Activated T-cell treated with anti-CD3 and anti-CD28 coated beads for 48 hours (primary cell): ENCODE data around the gene HYAL3.
"Not testable (repeated sequence)": the region's sequence is repeated elsewhere in the genome, so short reads cannot be mapped to it uniquely, and the experiment has no call there.

Experiments used
- DNase-seq: peaks from one replicate; pipeline ENCODE4 v3.0.0-alpha.2; 2020; ENCODE audit warnings: low read depth

Gene HYAL3

DNA sequence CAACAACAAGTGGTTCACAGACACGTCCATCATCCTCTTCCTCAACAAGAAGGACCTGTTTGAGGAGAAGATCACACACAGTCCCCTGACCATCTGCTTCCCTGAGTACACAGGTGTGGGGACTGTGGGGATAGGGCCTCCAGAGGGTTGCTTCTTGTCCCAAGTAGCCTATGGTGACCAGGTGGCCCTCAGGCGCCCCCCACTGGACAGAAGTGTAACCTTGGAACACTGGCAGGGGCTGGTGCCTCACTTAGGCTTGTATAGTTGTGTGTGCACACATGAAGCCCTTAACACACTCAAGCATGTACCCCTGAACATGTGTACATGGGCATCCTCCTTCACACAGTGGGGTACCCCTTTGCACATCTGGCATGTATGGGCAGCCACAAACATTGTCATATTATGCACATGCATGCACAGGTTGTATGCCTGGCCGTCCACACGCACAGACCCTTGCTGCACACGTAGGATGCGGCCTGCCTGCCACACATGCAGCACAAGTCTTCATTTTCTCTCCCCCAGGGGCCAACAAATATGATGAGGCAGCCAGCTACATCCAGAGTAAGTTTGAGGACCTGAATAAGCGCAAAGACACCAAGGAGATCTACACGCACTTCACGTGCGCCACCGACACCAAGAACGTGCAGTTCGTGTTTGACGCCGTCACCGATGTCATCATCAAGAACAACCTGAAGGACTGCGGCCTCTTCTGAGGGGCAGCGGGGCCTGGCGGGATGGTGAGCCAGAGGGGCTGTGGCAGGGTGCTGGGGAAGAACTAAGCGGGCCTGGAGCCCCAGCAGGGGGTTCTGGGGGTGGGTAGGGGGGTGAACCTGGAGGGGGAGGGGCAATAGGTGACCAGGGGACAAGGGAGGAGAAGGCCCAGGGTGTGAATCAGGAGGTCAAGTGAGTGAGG lies 42.0 kb downstream of the HYAL3 start:
- DNase-seq: peak; percentile 38

DNA sequence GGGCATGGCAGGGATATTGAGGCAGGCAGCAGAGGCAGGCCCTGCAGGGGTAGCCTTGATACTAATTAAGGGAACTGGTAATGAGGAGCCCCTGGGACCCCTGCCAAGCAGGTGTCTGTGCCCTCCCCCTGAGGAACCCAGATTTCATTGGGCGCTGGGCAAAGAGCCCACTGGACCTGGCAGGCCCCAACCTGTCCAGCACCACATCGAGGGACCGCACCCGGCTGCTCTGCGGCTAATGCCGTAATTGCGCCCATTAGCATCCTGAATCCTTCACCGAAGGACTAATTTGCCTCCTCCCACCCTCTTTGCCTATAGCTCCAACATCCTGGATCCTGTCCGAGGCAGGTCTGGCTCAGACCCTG lies 44.0 kb downstream of the HYAL3 start:
- DNase-seq: no peak

DNA sequence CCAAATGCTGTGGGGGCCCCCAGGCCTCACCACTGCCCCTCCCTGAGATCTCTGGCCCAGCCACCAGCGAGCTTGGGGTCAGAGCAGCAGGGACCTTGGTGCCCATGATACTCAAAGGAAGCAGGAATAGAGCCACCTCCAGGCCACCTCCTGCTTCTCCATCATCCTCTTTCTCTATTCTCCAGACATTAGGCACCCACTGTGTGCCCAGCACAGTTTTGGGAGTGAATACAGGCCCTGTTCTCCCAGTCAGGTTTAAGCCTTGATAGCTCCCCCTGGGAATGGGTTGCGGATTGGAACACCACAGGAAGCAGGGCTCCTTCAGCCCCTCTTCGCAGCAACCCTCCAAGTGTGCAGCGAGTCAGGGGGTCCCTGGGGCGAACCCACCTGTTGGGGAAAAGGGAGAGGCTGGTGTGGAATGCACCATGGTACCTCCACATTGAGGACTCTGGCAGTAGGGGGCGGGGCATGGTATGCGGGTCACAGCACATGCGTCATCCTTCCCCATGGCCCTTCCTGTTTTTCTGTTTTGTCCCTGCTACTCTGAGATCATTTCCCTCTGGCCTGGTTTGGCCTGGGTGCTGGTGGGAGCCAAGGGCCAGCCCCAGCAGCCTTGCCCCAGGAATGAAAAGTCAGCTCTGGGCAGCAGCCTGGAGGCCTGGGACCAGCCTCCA lies 44.5 kb downstream of the HYAL3 start:
- DNase-seq: no peak

DNA sequence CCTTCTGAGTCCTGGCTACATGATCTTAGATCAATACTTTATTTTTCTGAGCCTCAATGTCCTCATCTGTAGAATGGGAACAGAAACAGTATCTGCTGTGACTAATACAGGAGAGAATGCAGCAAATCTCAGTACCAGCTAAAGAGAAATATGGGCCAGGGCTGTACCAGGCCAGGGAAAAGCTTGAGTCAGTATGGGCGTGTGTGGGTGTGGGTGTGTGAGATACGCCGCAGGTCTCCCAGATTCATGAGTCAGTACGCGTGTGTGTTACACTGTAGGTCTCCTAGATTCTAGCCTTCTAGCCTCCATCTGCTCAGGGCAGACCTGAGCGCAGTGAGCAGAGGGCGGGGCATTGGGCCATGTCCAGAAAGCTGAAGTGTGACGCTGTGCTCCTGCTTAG lies 48.0 kb downstream of the HYAL3 start:
- DNase-seq: peak; percentile 49

GRCh38 chr3:50250514-50250913 lies 48.7 kb downstream of the HYAL3 start:
- DNase-seq: no peak

- no peak for DNase-seq
These were observed 49.7 kb downstream of the HYAL3 start for GRCh38 chr3:50249457-50249856.

DNA sequence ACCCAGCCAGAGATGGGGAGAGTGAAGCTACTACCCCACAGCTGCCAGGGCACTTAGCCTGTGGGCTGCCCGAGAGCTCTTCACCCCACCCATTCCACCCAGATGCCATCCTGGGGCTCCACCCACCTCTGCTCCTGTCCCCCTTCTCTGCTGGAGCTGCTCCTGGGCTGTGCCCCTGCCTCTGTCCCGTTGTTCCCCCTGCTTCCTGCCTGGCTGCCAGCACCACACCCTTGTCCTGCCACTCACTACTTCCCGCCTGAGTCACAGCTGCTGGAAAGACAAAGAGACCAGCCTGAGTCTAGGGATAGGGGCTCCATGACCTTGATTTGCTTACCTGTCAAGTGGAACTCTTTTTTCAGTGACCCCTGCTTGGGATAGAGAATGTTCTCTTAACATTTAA lies 50.8 kb downstream of the HYAL3 start:
- no peak for DNase-seq

GRCh38 chr3:50246517-50246954 lies 52.7 kb downstream of the HYAL3 start:
- peak; percentile 82 for DNase-seq

GRCh38 chr3:50245831-50246516 lies 53.2 kb downstream of the HYAL3 start:
- peak; percentile 94 for DNase-seq

- no peak for DNase-seq
These were observed 53.9 kb downstream of the HYAL3 start for GRCh38 chr3:50245251-50245745.

DNA sequence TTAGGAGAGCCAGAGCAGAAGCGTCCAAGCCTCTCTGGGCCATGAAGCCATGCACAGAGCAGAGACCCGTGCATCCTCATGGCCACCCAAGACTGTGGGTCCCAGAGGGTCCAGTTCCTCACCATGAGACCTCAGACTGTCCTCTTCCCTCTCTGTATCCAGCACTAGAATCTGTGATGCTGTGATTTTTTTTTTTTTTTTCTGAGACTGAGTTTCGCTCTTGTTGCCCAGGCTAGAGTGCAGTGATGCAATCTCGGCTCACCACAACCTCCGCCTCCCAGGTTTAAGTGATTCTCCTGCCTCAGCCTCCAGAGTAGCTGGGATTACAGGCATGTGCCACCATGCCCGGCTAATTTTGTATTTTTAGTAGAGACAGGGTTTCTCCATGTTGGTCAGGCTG lies 54.4 kb downstream of the HYAL3 start:
- not testable (repeated sequence) for DNase-seq

DNA sequence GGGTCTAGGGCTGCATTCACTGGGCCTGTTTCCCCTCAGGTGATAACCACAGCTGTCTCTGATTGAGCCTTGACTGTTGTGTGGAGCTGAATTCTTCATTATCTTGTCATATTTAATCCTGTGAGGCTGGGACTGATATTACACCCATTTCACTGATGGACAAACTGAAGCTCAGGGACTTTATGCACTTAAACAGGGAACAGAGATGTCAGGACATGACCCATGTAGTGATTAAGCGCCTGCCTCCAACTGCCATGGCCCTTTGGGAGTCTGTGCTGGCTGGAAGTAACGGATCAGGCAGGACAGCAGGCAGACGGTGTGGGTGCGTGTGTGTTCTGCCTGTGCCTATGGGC lies 55.7 kb downstream of the HYAL3 start:
- DNase-seq: no peak

DNA sequence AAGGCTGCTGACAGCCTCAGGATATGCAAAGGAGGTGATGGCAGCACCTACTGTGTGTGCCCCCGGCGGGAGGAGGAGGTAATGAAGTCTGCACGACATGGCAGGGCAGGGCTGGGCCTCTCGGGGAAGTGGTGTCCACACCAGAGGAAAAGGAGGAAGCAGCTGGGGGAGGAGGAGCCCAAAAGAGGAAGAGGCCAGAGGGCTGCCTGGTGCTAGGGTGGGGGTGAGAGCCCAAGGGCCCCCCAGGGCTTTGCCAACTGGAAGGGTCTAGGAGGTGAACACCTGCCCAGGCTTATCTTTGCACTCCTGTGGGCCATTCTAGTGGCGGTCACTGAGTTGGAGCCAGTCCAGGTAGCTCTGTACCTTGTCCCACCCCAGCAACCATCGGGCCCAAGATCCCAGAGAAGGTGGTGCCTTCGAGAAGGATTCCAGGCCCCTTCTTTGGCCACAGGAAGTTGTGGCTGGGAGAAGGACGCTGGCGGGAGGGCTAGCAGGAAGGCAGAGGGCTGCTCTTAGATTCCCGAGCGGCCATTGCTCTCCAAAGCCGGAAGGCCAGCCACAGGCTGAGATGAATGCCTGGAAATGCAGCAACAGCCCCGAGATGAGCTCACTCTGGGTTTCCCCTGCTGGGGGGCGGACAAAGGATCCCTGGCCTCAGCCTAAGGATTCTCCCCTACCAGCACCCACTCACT lies 56.2 kb downstream of the HYAL3 start:
- peak; percentile 33 for DNase-seq
